HG03342 (cell line): ENCODE measurements around the gene CCR5.

Experiments
- ATAC-seq: cut with Tn5 transposase; IDR thresholded peaks from one replicate; pipeline ENCODE4 v1.9.1; 2021; ENCODE audit warnings: mild to moderate bottlenecking, moderate library complexity; ENCODE audit not compliant: unreplicated experiment

Gene CCR5

DNA sequence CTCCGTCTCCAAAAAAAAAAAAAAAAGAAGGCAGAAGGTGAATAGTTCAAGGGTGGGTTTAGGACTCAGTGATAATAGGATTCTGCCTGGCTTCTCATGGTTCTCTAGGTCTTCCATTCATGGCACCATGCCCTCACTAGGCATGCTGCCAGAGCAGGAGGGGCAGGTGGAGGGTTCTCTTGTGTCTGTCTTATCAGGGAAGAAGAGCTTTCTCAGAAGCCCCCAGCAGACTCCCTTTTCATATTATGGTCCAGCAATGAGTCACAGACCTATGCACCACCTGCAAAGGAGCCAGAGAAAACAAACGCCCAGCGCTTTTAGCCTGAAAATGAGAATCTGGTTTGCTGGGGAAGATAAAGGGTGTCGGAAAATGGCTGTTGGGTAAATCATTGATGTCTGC is 13.8 kb upstream of the CCR5 start:
- ATAC-seq, result no peak

DNA sequence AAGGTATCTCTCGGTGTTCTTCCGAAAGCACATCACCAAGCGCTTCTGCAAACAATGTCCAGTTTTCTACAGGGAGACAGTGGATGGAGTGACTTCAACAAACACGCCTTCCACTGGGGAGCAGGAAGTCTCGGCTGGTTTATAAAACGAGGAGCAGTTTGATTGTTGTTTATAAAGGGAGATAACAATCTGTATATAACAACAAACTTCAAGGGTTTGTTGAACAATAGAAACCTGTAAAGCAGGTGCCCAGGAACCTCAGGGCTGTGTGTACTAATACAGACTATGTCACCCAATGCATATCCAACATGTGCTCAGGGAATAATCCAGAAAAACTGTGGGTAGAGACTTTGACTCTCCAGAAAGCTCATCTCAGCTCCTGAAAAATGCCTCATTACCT is 12.3 kb upstream of the CCR5 start:
- ATAC-seq, result no peak

DNA sequence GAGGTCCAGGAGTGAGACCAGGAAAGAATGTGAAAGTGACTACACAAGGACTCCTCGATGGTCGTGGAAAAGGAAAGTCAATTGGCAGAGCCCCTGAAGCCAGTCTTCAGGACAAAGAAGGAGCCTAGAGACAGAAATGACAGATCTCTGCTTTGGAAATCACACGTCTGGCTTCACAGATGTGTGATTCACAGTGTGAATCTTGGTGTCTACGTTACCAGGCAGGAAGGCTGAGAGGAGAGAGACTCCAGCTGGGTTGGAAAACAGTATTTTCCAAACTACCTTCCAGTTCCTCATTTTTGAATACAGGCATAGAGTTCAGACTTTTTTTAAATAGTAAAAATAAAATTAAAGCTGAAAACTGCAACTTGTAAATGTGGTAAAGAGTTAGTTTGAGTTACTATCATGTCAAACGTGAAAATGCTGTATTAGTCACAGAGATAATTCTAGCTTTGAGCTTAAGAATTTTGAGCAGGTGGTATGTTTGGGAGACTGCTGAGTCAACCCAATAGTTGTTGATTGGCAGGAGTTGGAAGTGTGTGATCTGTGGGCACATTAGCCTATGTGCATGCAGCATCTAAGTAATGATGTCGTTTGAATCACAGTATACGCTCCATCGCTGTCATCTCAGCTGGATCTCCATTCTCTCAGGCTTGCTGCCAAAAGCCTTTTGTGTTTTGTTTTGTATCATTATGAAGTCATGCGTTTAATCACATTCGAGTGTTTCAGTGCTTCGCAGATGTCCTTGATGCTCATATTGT is 10.8 kb upstream of the CCR5 start:
- ATAC-seq, result no peak

DNA sequence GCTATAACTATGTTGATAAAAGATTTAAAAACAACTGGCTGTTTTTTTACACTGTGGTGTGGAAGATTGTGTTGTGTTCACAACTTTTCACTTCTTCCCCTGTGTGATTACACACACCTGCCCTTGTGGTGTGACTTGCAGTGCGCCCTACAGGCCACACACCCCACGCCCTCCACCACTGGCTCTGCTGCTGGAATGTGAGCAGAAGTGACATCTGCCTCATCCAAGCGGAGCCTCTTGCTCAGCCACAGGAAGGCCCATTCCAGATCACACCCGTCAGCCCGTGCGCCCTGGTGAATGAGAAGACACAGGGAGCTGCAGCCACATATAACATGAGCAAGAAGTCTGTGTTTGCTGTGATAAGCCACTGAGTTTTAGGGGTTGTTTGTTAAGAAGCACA is 9.8 kb upstream of the CCR5 start:
- no peak for ATAC-seq

DNA sequence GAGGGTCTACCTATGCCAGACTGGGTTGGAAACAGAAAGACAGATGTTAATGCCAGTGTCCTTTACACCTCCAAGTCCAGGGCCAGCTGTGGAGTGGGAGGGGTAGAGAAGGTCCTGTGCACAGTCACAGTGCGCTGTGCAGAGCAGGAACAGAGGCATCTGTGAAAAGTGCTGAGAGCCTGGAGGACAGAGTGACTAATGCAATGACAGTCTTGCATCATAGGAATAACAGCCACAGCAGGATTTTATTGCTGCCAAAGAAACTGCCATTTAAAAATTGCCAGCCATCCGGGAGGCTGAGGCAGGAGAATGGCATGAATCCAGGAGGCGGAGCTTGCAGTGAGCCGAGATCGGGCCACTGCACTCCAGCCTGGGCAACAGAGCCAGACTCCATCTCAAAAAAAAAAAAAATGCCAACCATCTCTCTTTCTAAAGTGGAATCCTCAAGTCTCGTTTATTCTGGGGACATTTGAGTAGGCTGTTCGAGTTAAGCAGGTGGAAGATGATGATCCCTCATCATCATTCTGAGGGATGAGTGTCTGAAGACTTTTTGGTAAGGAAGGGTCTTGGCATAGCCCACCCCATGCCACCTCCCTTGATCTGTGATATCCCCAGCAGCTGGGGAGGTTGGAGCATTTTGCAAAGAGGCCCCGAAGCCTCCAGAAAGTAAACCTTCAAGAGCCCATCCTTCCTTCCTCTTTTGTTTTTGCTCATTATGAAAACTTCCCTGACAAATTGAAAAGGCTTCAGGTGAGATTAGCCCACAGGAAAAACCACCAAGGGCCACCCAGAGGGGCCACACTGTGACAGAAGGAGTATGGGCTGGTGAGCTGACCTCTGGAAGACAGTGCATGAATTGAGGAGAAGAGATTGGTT is 9.1 kb upstream of the CCR5 start:
- no peak for ATAC-seq

DNA sequence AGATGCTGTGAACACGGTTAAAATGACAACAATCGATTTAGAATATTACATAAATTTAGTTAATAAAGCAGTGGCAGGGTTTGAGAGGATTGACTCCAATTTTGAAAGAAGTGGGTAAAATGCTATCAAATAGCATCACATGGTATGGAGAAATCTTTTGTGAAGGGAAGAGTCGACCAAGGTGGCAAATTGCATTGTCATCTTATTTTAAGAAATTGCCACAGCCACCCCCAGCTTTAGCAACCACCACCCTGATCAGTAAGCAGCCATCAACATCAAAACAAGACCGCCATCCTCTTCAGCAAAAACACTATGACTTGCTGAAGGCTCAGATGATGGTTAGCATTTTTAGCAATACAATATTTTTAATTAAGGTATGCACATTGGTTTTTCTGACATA is 5.7 kb upstream of the CCR5 start:
- no peak for ATAC-seq

DNA sequence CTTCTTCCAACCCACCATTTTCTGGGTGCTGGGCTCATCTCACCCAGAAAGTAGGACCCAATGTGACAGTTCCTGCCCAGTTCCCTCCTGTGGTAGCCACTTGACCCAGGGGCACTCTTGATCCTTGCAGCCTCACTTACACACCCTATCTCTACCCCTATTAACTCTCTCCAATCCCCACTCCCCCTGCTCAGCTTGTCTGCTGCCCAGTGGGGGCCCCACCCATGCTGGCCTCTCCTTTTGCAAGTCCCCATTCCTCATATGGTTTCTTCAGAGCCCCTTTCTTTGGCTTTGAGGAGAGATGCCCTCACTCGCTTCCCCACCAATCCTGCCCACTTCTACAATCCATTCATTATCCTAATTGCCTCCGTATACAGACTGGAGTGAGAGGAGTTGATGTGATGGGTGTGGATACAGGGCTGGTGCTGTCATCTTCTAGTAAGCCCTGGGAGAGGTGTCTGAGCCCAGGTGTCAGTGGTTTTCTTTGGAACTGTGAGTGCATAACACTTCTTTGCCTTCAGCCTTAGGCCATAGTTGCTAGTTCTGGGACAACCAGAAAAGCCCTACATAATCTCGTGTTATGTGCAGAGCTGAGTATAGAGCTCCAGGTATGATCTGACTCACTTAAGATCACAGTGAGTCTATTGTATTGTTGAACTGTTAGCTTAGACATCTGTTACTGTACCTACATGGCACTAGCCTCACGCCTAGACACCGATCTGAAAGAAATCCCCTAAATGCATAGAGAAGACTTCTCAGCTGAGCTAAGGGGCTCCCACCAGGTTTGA is 4.8 kb upstream of the CCR5 start:
- ATAC-seq, result no peak

DNA sequence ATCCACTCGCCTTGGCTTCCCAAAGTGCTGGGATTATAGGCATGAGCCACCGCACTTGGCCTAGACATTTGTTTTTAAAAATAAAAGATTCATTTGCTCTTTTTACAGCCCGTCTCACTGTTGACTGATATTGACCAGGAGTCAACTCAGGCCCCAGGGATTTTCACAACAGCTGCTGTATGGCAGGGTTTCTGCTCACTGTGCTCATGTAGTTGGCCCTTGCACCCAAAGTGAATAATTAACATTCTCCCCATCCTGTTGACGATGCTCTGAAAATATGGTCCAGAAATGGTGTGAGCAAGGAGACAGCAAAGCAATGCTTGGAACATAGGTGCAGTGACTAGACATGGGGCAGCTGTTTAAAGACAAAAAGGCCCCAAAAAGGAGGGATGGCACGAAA is 2.9 kb upstream of the CCR5 start:
- no peak for ATAC-seq

DNA sequence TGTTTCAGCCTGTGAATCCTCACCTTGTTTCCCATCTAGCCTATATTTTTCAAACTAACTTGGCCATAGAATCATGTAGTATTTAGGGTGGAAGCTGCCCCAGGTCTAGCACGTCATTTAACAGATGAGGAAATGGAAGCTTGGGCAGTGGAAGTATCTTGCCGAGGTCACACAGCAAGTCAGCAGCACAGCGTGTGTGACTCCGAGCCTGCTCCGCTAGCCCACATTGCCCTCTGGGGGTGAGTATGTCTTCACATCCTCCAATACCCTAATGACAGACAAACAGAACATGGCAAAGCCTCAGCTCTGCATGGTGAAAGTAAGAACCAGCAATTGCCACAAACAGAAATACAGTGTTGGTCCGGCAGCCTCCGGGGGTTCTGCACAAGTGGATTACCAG is 2.2 kb upstream of the CCR5 start:
- ATAC-seq, result no peak

DNA sequence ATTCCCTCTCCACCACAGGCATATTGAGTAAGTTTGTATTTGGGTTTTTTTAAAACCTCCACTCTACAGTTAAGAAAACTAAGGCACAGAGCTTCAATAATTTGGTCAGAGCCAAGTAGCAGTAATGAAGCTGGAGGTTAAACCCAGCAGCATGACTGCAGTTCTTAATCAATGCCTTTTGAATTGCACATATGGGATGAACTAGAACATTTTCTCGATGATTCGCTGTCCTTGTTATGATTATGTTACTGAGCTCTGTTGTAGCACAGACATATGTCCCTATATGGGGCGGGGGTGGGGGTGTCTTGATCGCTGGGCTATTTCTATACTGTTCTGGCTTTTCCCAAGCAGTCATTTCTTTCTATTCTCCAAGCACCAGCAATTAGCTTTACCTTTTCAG is 1.6 kb upstream of the CCR5 start:
- ATAC-seq, result no peak

DNA sequence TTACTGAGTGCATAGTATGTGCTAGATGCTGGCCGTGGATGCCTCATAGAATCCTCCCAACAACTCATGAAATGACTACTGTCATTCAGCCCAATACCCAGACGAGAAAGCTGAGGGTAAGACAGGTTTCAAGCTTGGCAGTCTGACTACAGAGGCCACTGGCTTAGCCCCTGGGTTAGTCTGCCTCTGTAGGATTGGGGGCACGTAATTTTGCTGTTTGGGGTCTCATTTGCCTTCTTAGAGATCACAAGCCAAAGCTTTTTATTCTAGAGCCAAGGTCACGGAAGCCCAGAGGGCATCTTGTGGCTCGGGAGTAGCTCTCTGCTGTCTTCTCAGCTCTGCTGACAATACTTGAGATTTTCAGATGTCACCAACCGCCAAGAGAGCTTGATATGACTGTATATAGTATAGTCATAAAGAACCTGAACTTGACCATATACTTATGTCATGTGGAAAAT is 1.0 kb upstream of the CCR5 start:
- ATAC-seq, result peak; percentile 55

DNA sequence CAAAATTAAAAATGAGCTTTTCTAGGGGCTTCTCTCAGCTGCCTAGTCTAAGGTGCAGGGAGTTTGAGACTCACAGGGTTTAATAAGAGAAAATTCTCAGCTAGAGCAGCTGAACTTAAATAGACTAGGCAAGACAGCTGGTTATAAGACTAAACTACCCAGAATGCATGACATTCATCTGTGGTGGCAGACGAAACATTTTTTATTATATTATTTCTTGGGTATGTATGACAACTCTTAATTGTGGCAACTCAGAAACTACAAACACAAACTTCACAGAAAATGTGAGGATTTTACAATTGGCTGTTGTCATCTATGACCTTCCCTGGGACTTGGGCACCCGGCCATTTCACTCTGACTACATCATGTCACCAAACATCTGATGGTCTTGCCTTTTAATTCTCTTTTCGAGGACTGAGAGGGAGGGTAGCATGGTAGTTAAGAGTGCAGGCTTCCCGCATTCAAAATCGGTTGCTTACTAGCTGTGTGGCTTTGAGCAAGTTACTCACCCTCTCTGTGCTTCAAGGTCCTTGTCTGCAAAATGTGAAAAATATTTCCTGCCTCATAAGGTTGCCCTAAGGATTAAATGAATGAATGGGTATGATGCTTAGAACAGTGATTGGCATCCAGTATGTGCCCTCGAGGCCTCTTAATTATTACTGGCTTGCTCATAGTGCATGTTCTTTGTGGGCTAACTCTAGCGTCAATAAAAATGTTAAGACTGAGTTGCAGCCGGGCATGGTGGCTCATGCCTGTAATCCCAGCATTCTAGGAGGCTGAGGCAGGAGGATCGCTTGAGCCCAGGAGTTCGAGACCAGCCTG is 984 bp downstream of the CCR5 start:
- no peak for ATAC-seq

DNA sequence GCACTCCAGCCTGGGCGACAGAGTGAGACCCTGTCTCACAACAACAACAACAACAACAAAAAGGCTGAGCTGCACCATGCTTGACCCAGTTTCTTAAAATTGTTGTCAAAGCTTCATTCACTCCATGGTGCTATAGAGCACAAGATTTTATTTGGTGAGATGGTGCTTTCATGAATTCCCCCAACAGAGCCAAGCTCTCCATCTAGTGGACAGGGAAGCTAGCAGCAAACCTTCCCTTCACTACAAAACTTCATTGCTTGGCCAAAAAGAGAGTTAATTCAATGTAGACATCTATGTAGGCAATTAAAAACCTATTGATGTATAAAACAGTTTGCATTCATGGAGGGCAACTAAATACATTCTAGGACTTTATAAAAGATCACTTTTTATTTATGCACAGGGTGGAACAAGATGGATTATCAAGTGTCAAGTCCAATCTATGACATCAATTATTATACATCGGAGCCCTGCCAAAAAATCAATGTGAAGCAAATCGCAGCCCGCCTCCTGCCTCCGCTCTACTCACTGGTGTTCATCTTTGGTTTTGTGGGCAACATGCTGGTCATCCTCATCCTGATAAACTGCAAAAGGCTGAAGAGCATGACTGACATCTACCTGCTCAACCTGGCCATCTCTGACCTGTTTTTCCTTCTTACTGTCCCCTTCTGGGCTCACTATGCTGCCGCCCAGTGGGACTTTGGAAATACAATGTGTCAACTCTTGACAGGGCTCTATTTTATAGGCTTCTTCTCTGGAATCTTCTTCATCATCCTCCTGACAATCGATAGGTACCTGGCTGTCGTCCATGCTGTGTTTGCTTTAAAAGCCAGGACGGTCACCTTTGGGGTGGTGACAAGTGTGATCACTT is 2.0 kb downstream of the CCR5 start:
- no peak for ATAC-seq

DNA sequence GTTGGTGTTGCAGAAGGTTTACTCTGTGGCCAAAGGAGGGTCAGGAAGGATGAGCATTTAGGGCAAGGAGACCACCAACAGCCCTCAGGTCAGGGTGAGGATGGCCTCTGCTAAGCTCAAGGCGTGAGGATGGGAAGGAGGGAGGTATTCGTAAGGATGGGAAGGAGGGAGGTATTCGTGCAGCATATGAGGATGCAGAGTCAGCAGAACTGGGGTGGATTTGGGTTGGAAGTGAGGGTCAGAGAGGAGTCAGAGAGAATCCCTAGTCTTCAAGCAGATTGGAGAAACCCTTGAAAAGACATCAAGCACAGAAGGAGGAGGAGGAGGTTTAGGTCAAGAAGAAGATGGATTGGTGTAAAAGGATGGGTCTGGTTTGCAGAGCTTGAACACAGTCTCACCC is 4.0 kb downstream of the CCR5 start:
- ATAC-seq, result no peak

DNA sequence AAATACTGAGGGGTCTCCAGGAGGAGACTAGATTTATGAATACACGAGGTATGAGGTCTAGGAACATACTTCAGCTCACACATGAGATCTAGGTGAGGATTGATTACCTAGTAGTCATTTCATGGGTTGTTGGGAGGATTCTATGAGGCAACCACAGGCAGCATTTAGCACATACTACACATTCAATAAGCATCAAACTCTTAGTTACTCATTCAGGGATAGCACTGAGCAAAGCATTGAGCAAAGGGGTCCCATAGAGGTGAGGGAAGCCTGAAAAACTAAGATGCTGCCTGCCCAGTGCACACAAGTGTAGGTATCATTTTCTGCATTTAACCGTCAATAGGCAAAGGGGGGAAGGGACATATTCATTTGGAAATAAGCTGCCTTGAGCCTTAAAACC is 4.5 kb downstream of the CCR5 start:
- no peak for ATAC-seq

DNA sequence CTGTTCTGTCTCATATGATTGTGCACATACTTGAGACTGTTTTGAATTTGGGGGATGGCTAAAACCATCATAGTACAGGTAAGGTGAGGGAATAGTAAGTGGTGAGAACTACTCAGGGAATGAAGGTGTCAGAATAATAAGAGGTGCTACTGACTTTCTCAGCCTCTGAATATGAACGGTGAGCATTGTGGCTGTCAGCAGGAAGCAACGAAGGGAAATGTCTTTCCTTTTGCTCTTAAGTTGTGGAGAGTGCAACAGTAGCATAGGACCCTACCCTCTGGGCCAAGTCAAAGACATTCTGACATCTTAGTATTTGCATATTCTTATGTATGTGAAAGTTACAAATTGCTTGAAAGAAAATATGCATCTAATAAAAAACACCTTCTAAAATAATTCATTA is 5.1 kb downstream of the CCR5 start:
- no peak for ATAC-seq

DNA sequence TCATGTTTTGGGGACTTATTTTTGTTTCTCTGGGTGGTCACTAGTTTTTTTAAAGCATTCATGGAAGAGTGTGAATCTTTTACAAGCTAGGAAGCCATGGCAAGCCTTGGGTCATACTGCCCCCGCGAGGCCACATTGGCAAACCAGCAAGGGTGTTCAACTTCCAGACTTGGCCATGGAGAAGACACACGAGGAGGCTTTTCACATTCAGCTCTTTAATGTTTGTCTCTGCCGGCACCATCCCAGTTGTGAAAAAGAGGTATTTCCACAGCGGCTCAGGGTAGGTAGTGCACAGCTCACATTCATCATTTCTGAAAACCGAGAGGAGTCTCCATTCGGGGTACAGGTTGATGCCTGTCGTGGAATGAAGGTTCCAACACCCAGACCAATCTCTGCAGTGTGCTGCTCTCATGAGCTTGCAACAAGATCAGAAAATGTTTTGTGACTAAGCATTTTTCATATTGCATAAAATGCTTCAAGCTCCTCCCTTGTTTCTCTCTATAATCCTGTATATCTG is 7.7 kb downstream of the CCR5 start:
- no peak for ATAC-seq

DNA sequence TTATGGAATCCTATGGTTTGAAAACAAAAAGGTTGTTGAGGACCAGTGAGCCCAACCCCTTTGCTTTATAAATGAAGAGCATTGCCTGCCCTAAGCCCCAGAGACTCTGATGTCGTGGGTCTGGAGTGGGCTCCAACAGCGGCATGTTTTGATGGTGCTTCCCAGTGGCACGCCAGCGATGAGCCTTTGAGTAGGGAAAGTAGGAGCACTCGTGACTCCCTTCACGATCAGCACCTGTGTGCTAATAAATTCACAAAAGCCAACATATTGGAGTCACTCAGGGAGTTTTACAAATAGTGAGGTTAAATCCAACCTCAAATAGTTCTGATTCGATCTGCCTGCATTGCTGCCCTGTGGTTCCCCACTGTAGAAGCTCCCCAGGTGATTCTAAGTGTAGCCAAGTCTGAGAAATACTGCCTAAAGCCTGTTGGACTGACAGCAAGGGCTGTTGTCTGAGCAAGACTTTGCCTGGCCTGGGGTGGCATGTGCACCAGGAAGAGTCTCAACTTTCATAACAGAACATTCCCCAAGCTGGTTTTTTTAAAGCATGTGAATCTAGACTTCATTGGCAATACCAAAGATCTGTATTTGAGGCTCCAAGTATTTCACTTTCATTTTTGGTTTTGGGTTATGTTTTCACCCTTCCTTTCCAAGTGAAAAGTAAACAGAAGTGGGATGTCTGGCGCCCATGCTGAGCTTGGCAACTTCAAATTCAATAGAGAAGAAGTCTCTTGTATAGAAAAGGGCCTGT is 9.9 kb downstream of the CCR5 start:
- ATAC-seq, result no peak

DNA sequence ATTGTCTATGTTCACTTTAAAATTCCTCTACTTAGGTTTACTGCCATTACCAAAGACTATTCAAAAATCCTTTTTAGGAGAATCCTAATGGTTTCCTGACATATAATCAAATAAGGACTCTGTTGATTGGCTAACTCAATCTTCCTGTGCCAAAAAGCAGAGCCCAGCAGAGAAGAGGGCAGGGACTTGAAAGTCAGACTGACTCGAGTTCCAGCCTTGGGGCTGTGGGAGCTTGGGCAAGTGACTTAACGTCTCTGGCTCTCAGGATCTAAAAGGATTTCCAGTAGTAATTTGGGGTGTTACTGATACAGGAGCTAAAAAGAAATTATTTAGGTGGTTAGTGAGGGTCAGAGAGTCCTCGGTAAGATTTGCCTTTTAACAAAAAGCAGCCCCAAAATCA is 10.9 kb downstream of the CCR5 start:
- ATAC-seq, result no peak
